Measurements from ENCODE around the gene RAB27B.
"Not testable (repeated sequence)": the region's sequence is repeated elsewhere in the genome, so short reads cannot be mapped to it uniquely, and the experiment has no call there.

RAB27B gene

GRCh38 chr18:54820785-54821275 lies 7.4 kb upstream of the RAB27B start:
- not testable (repeated sequence) for DNase-seq

DNA sequence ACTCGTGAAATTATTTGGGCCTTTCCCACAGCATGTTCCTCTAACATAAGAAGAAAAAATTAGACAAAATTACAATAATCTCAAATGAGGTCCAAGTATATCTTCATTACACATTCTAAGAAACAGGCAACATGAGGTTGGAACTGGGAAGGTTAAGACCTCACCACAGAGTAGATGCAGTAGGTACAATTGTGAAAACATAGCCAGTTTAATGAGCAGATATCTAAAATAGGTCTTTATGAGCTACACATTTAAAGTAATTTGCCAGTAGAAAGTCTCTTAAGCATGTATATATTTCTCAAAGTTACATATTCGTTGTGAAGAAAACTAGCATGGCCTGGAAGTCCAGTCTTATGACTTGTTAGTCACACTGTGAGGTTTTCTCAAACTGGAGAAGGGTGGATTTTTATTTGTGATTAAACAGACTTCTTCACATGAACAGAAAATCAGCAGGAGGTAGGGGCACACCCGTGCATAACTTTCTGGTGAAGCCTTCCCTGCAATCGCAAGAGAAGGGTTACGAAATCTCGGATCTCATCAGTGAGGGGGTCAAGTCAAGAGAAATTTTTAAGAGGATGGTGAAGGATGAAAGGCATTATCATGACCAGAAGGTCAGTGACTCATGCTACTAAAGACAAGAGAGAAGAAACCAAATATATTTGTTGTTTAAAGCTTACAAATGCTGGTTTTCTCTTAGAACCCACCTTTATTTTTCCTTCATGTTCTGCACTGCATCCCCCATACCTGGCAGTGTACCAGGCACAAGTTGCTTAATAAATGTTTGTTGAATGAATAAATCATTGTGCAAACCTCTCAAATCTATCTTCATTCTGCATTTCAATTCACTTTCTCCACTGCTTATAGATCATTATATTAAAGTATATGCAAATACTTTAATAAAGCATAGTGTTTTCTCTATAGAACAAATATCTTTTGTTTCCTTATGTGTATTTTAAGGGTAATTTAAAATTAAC lies 5.1 kb upstream of the RAB27B start:
- DNase-seq, result no peak

GRCh38 chr18:54824761-54825160 lies 3.5 kb upstream of the RAB27B start:
- no peak for DNase-seq

DNA sequence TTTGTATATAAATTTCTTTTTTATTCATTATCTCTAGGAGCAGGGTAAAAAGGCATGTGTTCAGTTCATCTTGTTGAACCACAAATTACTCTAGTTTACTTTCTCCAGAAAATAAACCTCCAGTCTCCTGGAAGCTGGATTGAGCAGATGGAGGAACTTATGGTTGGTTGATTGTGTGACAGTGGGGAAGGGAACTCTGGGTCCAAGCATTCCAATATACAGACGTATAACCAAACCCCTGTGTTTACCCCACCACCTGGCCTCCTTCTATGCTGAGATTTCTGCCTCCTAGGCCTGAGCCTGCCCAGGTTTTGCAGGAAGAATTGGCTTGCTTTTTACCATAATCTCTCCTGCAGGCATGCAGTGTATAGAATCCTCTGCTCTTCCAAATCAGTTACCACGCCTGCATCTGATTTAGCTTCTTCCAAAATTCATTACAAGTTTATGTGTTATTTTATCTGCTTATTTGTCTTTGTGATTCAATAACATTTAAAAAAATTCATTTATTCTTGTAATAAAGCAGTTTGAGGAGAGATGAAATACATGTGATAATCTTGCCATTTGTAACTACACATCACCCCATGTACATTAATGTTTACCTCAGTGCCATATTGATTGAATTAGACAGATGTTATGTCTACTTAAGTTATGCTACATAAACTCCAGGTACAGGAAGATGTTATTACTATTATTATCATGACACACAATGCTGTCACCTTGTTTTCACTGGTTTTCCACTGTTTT lies 2.5 kb upstream of the RAB27B start:
- DNase-seq, result no peak

- DNase-seq, result no peak
These were observed 709 bp downstream of the RAB27B start for GRCh38 chr18:54828986-54829385.

- DNase-seq, result no peak
These were observed 1.6 kb downstream of the RAB27B start for GRCh38 chr18:54829856-54830255.

DNA sequence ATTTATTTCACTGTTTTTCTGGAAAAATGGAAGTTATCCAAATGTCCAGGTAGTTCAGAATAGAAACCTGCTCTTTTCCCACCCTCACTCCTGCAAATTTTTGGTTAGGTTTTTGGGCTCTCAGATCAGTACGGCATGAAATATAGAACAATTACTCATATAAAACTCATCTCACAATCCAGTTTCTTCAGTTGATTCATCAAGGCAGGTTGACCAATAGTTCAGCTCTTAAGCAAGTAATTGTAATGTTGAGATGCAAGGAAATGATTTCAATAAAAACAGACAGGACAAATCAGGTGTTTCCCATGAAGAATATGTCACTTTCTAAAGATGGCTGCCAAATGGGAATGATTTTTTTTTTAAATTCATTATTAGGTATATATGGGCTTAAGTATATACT lies 2.0 kb downstream of the RAB27B start:
- DNase-seq, result no peak

GRCh38 chr18:54830866-54831265 lies 2.6 kb downstream of the RAB27B start:
- DNase-seq, result no peak

GRCh38 chr18:54835944-54836343 lies 7.7 kb downstream of the RAB27B start:
- peak; percentile 19 for DNase-seq

GRCh38 chr18:54843314-54843713 lies 15.0 kb downstream of the RAB27B start:
- no peak for DNase-seq

- no peak for DNase-seq
These were observed 17.5 kb downstream of the RAB27B start for GRCh38 chr18:54845787-54846186.

DNA sequence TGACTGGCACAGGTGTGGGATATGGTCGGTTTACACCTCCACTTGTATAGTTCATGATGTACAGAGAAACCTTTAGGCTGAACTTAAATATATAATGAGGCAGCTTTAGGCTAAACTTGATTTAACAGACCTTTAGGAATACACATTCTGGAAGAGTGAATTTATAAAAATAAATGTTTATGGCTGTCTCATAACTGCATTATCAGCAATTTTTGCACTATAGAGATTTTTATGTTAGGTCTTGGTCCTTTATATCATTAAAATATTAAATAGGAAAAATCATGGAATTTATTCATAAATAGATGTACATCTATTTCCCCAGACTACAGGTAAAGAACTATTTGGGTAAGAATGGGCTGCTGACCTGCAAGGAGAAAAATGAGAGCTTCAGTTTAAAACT lies 19.8 kb downstream of the RAB27B start:
- no peak for DNase-seq

DNA sequence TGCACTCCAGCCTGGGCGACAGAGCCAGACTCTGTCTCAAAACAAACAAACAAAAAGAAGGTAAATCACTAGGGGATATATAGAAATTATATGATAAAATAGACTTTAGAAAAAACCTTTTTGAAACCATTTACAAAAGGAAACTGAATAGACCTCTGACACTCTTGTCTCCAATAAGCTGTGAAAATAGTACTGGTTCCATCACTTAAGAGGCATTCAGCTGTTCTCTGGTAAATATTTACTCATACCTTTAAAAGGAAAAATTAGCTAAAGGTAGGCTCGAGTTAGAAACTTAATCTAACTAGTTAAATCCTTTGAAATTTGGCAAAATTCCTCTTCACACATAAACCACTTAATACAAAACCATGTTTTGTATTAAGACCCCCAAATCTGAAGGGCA lies 21.4 kb downstream of the RAB27B start:
- DNase-seq, result no peak

GRCh38 chr18:54850598-54850997 lies 22.3 kb downstream of the RAB27B start:
- DNase-seq, result no peak

DNA sequence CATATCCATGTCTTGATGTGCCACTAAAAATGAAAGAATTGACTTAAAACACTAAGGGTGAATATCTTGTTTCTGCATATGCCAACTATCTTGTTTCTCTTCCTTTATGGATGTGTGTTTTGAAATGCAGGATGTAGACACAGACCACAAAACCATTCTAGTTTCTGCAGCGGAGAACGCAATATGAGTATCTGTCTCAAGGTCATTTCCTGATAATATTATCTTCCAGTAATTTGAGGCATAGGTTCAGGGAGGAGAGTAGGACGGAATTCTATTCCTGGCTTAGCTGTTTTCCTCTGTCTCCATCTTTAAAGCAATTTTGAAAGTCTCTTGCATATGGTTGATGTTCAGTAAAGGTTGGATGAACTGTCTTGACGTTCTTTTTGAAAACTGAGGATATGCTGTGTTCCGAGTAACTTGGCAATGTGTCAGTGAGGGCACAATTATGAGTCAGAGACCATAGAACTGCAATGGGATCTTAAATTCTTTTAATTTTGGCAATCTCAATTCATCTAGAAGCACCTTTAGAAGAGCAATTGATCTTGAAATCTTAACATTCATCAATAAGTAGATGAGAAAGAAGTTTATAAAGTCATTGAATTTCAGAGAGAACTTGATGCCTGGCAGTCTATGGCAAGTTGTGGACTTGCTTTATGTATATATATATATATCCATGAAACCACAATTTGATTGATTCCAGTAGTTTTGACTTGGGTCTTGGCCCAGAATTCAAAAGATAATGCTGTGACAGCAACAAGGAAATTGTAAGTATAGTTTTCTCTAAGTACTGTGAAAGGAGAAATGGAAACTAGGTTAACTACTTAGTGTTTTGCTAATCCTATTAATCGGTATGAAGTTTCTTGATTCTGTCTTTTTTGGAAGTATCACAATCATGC lies 24.8 kb downstream of the RAB27B start:
- no peak for DNase-seq

DNA sequence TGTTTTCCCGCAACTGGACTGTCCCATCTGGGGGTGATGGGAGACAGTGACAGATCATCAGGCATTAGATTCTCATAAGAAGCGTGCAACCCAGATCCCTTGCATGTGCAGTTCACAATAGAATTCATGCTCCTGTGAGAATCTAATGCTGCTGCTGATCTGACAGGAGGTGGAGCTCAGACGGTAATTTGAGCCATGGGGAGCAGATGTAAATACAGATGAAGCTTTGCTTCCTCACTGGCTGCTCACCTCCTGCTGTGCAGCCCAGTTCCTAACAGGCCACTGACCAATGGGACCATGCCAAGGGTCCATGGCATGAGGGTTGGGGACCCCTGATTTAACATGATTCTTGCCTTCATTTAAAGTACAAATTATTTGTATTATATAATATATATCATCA lies 26.8 kb downstream of the RAB27B start:
- DNase-seq, result not testable (repeated sequence)

GRCh38 chr18:54856105-54856646 lies 27.9 kb downstream of the RAB27B start:
- no peak for DNase-seq

GRCh38 chr18:54857499-54857898 lies 29.2 kb downstream of the RAB27B start:
- no peak for DNase-seq

GRCh38 chr18:54859667-54860421 lies 31.6 kb downstream of the RAB27B start:
- no peak for DNase-seq

DNA sequence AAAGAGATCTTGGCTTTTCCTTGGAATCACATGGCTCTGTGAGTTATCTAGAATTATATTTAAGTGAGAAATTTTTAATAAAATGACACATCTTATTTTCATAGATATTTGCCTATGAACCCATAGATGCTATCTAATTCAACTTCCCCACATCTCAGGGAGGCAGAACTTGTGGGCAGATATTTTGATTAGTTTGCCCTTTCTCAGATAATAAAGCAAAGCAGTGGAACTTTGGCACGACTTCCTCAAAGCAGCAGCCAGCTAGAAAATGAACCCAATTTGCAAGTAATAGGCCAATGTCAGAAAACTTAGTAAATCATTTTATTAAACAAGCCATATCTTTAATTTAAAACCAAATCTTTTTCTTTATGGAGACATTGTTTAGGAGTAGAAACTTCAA lies 32.7 kb downstream of the RAB27B start:
- DNase-seq, result no peak

GRCh38 chr18:54867131-54867530 lies 38.9 kb downstream of the RAB27B start:
- DNase-seq, result no peak

DNA sequence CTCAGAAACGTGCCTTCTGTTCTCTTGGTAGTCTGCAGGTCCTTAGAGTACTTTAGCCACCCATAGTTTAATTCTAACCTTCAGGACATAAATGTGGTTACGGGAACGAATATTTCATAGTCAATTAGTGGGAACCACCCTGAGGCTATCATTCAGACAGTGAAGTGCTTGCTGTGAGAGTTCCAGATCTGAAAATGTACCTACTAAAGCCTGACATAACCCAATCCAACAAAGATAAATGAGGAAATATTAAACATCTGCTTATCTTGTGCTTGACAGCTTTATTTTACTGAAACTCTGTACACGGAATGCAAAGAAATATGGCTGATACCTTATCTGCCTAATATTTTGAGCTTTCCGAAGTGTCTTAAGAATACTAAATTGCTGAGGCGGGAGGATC lies 43.0 kb downstream of the RAB27B start:
- DNase-seq, result no peak
